Measurements from ENCODE around the gene SH3TC2. TPM values are rescaled to one million over a fixed set of nuclear protein-coding genes. Genes with fewer than 3 reads are reported as not detected.

Gene SH3TC2
- total and polyA plus RNA-seq, 2 donors (not counting 1 experiment from before 2014, with no cell fraction given) = not detected

DNA sequence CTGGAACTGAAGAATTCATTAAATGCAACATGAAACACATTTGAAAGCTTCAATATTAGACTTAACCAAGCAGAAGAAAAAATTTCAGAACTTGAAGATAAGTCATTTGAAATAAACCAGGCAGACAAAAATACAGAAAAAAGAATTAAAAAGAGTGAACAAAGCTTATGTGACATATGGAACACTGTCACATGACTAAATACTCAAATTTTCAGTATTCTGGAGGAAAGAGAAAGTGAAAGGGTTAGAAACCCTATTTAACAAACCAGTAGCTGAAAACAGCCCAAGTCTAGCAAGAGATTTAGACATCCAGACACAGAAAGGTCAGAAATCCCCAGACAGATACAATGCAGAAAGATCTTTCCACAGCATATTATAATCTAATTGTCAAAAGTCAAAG, 37.1 kb upstream of the SH3TC2 start:
- Histone ChIP-seq H3K4me1 (ENCODE audit: control insufficient read depth in 2 of 2, insufficient read depth in 2 of 2, low read length in 2 of 2) (no peaks in the 10 kb centered on the region), H2AFZ (ENCODE audit: insufficient read depth, low read depth, low read length, poor library complexity, severe bottlenecking) (no peak overlapping the region), H4K20me1 (ENCODE audit: control insufficient read depth, insufficient read depth, low read length, poor library complexity, severe bottlenecking) (no peaks in the 10 kb centered on the region), H3K79me2 (ENCODE audit: control insufficient read depth, insufficient read depth, low read length) (no peaks in the 10 kb centered on the region), H3K36me3 (replicated peaks in 1 of 2; ENCODE audit: control extremely low read depth in 1 of 2, control insufficient read depth in 1 of 2, extremely low read depth in 1 of 2, insufficient read depth in 2 of 2, low read length in 1 of 2) (no peaks in the 10 kb centered on the region), H3K27ac (ENCODE audit: low read length in 2 of 2) (no peak overlapping the region), H3K4me2 (replicated peaks; ENCODE audit: low read depth, low read length, poor library complexity, severe bottlenecking) (no peak overlapping the region), H3K9ac (ENCODE audit: low read length) (no peak overlapping the region), H3K27me3 (replicated peaks in 1 of 4; ENCODE audit: control extremely low read depth in 1 of 4, control insufficient read depth in 3 of 4, insufficient read depth in 4 of 4, low read length in 3 of 4) (no peaks in the 10 kb centered on the region), H3K4me3 (ENCODE audit: control extremely low read depth in 1 of 5, extremely low read depth in 1 of 5, insufficient read depth in 1 of 5, low read depth in 2 of 5, low read length in 4 of 5) (no peak overlapping the region), H3K9me3 (ENCODE audit: control extremely low read depth in 1 of 3, control insufficient read depth in 2 of 3, insufficient read depth in 1 of 3, low read length in 2 of 3) (peaks cover 2 to 13% (median 12%) of the 10 kb centered on the region in 3 donors)
- no peak overlapping the region for H3K4me3 Mint-ChIP-seq
- H3K27me3 Mint-ChIP-seq = peaks cover 5% of the 10 kb centered on the region
- no peaks in the 10 kb centered on the region for H3K4me1 Mint-ChIP-seq
- intact Hi-C loops (cut with micrococcal nuclease) = no loop called here
- no peak for TF ChIP-seq EZH2 (IDR thresholded peaks at IDR 0.05; ENCODE audit: borderline replicate concordance, insufficient read depth, low read depth, low read length, poor library complexity, severe bottlenecking)
- TF ChIP-seq, protein P1, sequence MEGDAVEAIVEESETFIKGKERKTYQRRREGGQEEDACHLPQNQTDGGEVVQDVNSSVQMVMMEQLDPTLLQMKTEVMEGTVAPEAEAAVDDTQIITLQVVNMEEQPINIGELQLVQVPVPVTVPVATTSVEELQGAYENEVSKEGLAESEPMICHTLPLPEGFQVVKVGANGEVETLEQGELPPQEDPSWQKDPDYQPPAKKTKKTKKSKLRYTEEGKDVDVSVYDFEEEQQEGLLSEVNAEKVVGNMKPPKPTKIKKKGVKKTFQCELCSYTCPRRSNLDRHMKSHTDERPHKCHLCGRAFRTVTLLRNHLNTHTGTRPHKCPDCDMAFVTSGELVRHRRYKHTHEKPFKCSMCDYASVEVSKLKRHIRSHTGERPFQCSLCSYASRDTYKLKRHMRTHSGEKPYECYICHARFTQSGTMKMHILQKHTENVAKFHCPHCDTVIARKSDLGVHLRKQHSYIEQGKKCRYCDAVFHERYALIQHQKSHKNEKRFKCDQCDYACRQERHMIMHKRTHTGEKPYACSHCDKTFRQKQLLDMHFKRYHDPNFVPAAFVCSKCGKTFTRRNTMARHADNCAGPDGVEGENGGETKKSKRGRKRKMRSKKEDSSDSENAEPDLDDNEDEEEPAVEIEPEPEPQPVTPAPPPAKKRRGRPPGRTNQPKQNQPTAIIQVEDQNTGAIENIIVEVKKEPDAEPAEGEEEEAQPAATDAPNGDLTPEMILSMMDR (IDR thresholded peaks at IDR 0.05) = no peak
- ChIA-PET CTCF (no interaction called here), POLR2A (no interaction called here)
- no peak for DNase-seq
- H3K27ac Mint-ChIP-seq = no peak overlapping the region
- no peak for ATAC-seq (ENCODE audit: low read depth)
- peaks cover 19% of the 10 kb centered on the region for H3K9me3 Mint-ChIP-seq (ENCODE audit: insufficient read depth)

DNA sequence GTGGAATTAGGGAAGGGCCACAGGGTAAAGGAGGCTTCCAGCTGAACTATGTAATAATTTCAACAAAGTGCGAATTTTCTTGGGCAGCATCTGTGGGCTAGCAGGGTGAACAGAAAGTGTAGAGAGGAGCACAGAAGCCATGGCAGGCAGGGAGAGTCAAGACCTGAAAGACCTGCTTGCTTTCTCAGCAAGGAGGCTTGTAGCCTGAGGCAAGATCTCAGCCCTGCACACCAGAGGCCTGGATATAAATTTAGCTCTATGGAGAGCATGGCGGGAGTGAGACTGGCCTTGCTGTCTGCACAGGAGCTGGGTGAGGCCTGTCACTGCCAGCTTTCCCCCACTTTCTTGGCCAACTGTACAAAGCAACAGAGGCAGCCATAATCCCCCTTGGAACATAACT, 32.1 kb upstream of the SH3TC2 start:
- WGBS (ENCODE audit: insufficient coverage) = 100% methylated on average over 2 of the region's 2 CpGs
- H3K27ac Mint-ChIP-seq = no peak overlapping the region
- H2AFZ ChIP-seq (ENCODE audit: insufficient read depth, low read depth, low read length, poor library complexity, severe bottlenecking) = no peak overlapping the region
- ChIA-PET CTCF (no interaction called here), POLR2A (no interaction called here)
- TF ChIP-seq EZH2 (IDR thresholded peaks at IDR 0.05; ENCODE audit: borderline replicate concordance, insufficient read depth, low read depth, low read length, poor library complexity, severe bottlenecking) = no peak
- TF ChIP-seq, protein P1 (IDR thresholded peaks at IDR 0.05) = no peak
- H3K27ac ChIP-seq (ENCODE audit: low read length in 2 of 2) = no peak overlapping the region
- H3K9me3 ChIP-seq (ENCODE audit: control extremely low read depth in 1 of 3, control insufficient read depth in 2 of 3, insufficient read depth in 1 of 3, low read length in 2 of 3) = peaks cover 2 to 24% (median 8%) of the 10 kb centered on the region in 3 donors
- intact Hi-C loops (cut with micrococcal nuclease) = no loop called here
- H4K20me1 ChIP-seq (ENCODE audit: control insufficient read depth, insufficient read depth, low read length, poor library complexity, severe bottlenecking) = no peaks in the 10 kb centered on the region
- H3K4me3 ChIP-seq (ENCODE audit: control extremely low read depth in 1 of 5, extremely low read depth in 1 of 5, insufficient read depth in 1 of 5, low read depth in 2 of 5, low read length in 4 of 5) = no peak overlapping the region
- no peaks in the 10 kb centered on the region for H3K4me1 ChIP-seq (ENCODE audit: control insufficient read depth in 2 of 2, insufficient read depth in 2 of 2, low read length in 2 of 2)
- H3K9me3 Mint-ChIP-seq (ENCODE audit: insufficient read depth) = peaks cover 10% of the 10 kb centered on the region
- H3K27me3 Mint-ChIP-seq = peaks cover 24% of the 10 kb centered on the region
- H3K27me3 ChIP-seq (replicated peaks in 1 of 4; ENCODE audit: control extremely low read depth in 1 of 4, control insufficient read depth in 3 of 4, insufficient read depth in 4 of 4, low read length in 3 of 4) = no peaks in the 10 kb centered on the region
- no peaks in the 10 kb centered on the region for H3K36me3 ChIP-seq (replicated peaks in 1 of 2; ENCODE audit: control extremely low read depth in 1 of 2, control insufficient read depth in 1 of 2, extremely low read depth in 1 of 2, insufficient read depth in 2 of 2, low read length in 1 of 2)
- ATAC-seq (ENCODE audit: low read depth) (no peak), DNase-seq (no peak)
- no peaks in the 10 kb centered on the region for H3K79me2 ChIP-seq (ENCODE audit: control insufficient read depth, insufficient read depth, low read length)
- no peak overlapping the region for H3K4me3 Mint-ChIP-seq
- no peaks in the 10 kb centered on the region for H3K4me1 Mint-ChIP-seq
- no peak overlapping the region for H3K4me2 ChIP-seq (replicated peaks; ENCODE audit: low read depth, low read length, poor library complexity, severe bottlenecking)
- no peak overlapping the region for H3K9ac ChIP-seq (ENCODE audit: low read length)

All from B cell (primary cell).